Retinal pigment epithelial cell (primary cell): Measurements from ENCODE around the gene ZNF280A.
A peak's percentile ranks its signal among the peaks of the same experiment; 100 is the strongest.

Experiments used
- DNase-seq: peaks from one replicate; pipeline ENCODE4 v3.0.0-alpha.2; 2010; ENCODE audit warnings: low read depth
- H3K4me3 ChIP-seq: 2 replicates; pipeline ENCODE4 v1.5.1; 2011; ENCODE audit warnings: mild to moderate bottlenecking, low read length, control low read depth, moderate library complexity
- TF ChIP-seq, protein P1 (sequence below): conservative IDR thresholded peaks from 2 replicates; pipeline ENCODE4 v1.5.1; 2011; ENCODE audit warnings: low read depth, low read length, control low read depth, inconsistent platforms

ZNF280A gene

DNA sequence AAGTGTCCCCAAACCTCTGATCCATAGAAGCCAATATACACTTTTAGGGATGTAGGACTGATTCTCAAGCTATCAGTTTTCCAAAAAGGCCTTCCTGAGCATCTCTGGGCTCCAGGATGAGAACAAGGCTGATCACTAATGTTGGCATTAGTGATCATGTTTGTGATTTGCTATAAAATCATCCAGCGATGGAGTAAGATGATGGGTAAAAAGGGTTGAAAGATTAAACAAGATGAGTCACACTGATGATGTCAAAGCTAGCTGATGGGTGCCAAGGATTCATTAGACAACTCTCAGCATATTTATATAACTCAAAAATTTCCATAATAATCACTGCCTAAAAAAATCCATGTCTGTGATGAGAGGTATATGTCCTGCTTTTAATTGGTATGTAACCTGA, 54.3 kb downstream of the ZNF280A start:
- H3K4me3 ChIP-seq = no peak overlapping the region
- DNase-seq = no peak
- TF ChIP-seq, protein P1, sequence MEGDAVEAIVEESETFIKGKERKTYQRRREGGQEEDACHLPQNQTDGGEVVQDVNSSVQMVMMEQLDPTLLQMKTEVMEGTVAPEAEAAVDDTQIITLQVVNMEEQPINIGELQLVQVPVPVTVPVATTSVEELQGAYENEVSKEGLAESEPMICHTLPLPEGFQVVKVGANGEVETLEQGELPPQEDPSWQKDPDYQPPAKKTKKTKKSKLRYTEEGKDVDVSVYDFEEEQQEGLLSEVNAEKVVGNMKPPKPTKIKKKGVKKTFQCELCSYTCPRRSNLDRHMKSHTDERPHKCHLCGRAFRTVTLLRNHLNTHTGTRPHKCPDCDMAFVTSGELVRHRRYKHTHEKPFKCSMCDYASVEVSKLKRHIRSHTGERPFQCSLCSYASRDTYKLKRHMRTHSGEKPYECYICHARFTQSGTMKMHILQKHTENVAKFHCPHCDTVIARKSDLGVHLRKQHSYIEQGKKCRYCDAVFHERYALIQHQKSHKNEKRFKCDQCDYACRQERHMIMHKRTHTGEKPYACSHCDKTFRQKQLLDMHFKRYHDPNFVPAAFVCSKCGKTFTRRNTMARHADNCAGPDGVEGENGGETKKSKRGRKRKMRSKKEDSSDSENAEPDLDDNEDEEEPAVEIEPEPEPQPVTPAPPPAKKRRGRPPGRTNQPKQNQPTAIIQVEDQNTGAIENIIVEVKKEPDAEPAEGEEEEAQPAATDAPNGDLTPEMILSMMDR = no peak

- TF ChIP-seq, protein P1 = no peak
- no peak for DNase-seq
Measured at GRCh38 chr22:22465094-22465602, 54.9 kb downstream of the ZNF280A start.

GRCh38 chr22:22464541-22465054, 55.5 kb downstream of the ZNF280A start:
- H3K4me3 ChIP-seq = no peak overlapping the region
- DNase-seq = no peak
- TF ChIP-seq, protein P1 = no peak

More at GRCh38 chr22:22465094-22465602, 54.9 kb downstream of the ZNF280A start:
- H3K4me3 ChIP-seq = no peak overlapping the region

DNA sequence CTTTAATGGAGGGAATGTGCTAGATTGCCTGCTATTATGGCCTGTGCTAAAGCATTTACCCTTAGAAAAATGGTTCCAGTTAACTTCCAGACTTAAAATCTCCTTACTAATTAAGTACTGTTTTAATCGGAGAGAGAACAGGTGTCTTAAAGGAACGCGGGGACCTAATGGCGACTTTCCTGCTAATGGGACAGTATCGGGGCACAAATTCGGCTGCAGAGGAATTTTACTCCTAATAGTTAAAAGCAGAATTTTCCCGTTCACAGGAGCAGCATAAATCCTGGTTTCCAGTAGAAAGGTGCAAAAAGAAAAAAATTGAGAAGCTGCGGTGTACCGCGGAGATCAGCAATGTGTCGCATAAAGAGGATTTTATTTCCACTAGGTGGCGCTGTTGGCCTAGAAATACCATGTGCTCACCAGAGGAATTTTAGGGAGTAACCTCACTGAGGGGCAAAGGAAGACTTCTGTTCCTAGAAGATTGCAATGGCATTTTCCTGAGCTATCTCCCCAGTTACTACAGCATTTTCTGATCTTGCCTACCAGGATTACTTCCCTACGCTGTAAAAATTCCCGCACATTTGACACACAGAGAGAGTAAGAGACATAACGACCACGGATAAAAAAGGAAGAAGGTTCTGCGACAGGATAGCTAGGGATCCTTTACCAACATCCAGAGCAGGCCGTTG, 56.1 kb downstream of the ZNF280A start:
- no peak for DNase-seq
- no peak overlapping the region for H3K4me3 ChIP-seq

More for the DNA sequence above, 56.1 kb downstream of the ZNF280A start:
- TF ChIP-seq, protein P1 = peak; percentile 60
